Measurements from ENCODE around the gene DPP10.
"Not testable (repeated sequence)": the region's sequence is repeated elsewhere in the genome, so short reads cannot be mapped to it uniquely, and the experiment has no call there.

The DPP10 gene

DNA sequence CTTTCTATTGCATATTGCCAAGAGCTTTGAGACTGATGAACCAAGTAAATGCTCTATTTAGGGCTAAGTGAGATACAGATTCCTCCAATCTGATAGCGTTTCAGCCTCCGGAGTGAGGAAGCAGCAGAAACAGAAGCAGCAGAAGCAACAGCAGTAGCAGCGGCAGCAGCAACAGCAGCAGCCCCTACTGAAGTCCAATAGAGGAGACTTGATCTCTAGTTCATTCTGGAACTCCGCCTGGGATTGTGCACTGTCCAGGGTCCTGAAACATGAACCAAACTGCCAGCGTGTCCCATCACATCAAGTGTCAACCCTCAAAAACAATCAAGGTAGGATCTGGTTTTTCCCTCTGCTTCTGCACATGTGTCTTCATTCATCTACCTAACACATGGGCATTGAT lies at the start of gene DPP10:
Gene DPP10 (plus strand): TSS at position 132 of the 400 bp plus-strand sequence.
- DNase-seq (ENCODE audit: low read depth) = no peak

DNA sequence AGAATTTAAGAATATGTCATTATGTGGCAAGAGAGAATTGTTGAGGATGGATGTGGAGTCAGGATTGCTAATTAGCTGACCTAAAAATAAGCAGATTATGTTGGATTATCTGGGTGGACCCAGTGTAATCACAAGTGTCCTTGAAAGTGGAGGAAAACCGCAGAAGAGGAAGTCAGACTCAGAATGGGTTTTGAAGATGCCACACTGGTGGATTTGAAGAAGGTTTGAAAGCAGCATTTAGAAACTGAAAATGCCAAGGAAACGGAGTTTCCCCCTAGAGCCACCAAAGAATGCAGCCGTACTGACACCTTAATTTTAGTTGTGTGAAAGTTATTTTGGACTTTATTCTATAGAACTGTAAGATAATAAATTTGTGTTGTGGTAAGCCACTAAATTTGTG lies 41.6 kb upstream of the DPP10 start:
- DNase-seq (ENCODE audit: low read depth) = no peak

DNA sequence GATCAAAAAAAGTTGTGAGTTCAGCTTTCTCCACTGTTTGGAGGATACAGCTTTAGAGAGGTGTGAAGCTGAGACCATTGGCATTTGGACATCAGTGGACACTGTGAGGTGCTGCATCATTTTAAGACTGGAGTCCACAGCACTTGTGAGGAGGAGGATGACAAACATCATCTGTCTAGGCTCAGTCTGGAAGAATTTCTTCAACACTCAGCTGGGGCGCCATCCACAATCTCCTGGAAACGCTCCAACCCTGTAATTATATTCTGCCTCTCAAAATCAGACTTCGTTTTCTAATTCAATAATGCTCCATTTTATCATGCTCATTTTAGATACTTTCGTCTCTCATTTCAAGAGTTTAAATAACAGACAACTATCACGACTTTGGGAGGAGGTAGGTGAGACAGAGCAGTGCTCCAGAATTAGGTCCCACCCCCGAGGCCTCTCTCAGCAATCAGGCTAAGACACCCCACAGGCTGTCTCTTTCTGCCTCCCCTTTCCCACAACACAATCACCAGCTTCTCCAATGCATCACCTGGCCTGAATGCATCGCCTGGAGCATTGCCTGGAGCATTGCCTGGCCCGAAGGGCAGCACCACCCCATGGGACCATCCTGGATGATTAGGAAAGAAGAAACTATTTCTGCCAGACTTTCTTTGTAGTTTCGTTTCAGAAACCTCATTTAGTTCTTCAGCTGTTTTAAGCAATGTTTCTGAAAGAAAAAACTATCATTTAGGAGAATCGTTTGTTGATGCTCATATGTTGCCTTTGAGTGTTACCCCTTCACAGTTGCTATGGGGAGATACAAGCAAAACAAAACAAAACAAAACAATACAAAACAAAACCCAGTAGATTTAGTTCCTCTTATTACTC lies 37.0 kb upstream of the DPP10 start:
- no peak for DNase-seq (ENCODE audit: low read depth)

DNA sequence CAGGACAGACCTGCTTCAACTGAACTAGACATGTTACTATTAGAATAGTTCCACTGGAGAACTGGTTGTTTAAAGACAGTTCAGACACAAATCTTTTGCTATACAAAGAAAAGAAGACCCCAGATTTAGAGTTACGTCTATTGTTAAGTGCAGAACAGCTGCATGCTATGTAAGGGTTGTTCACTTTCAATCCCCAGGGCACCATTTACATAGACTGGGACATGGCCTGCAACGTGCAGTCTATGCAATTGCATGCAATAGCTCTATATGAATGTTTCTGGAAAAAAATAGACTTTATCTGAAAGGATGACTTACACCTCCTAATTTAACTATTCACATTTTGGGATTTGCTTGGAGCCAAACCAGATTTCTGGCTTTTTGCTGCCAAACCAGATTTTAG lies 36.1 kb upstream of the DPP10 start:
- no peak for DNase-seq (ENCODE audit: low read depth)

DNA sequence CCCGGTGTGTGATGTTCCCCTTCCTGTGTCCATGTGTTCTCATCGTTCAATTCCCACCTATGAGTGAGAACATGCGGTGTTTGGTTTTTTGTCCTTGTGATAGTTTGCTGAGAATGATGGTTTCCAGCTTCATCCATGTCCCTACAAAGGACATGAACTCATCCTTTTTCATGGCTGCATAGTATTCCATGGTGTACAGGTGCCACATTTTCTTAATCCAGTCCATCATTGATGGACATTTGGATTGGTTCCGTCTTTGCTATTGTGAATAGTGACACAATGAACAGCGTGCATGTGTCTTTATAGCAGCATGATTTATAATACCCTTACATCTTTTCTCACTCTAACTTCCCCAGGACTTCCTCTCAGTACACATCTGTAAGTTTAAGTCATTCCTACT lies 35.1 kb upstream of the DPP10 start:
- not testable (repeated sequence) for DNase-seq (ENCODE audit: low read depth)

DNA sequence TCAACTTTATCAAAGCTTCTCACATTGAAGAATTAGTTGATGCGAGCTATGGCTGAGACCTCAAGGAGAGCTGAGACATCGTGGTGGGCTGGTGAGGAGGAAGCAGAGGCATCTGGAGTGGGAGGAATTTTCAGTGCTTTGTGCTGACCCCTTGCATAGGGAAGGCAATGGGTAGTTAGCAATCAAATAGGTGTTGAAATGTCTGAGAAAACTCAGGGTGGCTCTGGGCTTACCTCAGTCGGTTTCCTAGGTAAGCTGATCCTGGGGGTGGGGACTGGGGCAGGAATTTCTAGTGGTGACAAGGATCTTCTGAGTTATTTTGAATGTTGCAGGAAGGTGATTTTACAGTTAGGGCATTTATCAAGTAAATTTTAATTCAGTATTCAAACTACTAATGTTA lies 20.7 kb upstream of the DPP10 start:
- no peak for DNase-seq (ENCODE audit: low read depth)

DNA sequence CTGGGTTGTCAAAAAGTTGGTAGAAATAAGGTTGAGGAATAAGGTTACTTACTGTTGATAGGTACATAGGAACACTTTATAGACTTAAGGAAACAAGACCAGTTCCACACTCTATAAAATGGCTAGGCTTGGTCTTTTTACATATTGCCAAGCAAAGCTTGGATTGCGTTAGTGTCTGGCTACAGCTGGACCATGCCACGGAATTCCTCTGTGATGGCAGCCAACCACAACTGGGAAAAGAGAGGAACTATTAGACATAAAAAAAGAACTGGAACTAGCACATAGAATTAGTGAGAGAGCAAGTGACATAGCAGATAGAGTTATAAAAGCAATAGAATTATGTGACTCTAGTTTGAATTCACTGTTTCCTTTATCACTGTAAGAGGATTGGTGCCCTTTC lies 17.7 kb upstream of the DPP10 start:
- DNase-seq (ENCODE audit: low read depth) = no peak

DNA sequence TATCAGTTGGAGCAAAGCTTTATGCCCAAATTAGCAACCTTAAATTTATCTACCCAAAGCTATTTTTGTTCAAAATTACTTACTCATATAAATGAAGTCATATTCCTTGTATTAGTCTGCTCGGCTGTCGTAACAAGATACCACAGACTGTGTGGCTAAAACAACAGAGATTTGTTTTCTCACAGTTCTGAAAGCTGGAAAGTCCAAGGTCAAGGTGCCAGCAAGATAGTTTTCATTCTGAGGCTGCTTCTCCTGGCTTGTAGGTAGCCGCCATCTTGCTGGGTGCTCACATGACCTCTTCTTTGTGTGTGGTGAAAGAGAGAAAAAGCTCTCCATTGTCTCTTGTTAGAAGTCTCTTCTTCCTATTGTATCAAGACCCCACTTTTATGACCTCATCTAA lies 15.7 kb upstream of the DPP10 start:
- DNase-seq (ENCODE audit: low read depth) = no peak

DNA sequence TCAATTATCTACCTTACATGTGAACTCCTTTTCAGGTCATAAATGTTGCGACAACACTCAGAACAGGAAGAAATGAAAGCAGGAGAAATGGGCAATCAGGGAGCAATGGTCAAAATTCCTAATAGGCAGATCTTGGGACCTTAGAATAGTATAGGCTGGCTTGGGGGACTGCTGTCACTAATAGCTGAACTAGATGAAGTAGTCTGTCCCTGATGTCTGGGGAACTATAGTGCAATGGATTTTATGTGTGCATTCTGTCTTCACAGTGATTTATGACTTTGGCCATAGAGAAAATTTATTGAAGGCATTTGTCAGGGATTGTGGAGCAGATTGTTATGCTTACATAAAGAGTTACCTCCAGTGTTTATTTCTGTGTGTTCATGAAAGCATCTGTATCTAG lies 6.1 kb upstream of the DPP10 start:
- no peak for DNase-seq (ENCODE audit: low read depth)

DNA sequence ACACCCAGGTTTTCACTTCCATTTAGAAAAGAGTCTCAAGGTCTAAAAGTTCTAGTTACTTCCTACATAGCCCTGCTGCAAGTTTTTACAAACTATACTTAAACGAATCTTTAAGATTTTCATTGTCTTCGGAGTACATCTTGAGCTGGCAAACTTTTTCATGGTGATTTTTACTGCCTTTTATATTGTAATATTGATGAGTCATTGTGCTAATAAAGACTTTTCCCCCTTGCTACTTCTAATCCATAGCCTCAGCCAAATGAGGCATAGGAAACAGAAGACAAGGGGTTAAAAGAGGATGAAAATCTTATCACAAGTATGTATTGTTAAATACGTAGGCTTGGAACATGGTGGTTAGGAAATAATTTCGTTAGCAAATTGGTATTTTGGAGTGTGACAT lies 4.1 kb downstream of the DPP10 start:
- DNase-seq (ENCODE audit: low read depth) = no peak

DNA sequence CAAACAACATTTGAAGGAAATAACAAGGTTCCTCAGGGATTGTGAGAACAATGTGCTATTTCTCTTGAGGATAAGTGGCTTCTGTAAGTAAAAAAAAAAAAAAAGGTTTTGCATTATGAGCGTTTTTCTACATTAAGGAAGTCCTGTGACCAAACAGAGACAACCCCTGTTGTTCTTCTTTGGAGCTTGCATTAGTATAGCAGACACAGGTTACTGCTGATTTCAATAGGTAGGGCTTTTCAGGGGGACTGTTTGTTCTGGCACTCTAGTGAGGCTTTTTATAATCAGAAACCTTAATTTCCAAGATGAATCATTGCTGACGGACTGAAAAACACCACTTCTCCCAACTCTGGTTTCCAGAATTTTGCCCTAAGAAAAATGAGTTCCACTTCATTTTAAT lies 8.2 kb downstream of the DPP10 start:
- DNase-seq (ENCODE audit: low read depth) = no peak

DNA sequence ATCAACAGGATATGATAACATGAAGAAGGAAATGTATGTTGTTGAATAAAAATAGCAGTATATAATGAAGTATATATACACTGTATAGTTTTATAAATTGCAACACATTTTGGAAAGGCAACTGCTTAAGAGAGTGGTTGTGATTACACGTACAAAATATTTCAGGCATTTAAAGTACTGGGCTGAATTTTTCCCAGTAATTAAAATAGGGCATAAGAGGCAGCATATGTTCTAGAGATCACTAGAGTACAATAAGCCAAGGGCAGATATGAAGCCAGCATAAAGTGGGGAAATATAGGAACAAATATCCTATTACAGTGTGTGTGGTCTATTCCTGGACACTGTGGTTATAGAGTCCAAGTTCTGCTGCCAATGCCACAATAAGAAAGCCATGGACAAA lies 14.1 kb downstream of the DPP10 start:
- DNase-seq (ENCODE audit: low read depth) = no peak

DNA sequence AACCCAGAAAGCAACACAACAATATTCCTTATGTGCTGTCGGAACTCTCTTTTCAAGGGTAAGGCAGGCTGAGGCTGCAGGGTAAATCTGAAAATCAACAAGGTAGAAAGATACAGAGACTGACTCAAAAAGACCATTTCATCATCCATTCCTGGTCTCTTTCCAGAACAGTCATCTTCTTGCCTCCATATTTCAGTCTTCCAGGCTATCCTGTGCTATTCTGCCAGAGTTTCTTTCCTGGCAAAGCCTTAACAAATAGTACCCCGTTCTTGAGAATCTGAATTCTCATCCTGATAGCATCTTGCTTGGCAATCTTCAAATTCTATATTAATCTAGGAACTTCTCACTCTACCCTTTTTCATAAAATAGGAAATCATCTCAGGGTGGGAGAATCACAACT lies 15.5 kb downstream of the DPP10 start:
- no peak for DNase-seq (ENCODE audit: low read depth)

DNA sequence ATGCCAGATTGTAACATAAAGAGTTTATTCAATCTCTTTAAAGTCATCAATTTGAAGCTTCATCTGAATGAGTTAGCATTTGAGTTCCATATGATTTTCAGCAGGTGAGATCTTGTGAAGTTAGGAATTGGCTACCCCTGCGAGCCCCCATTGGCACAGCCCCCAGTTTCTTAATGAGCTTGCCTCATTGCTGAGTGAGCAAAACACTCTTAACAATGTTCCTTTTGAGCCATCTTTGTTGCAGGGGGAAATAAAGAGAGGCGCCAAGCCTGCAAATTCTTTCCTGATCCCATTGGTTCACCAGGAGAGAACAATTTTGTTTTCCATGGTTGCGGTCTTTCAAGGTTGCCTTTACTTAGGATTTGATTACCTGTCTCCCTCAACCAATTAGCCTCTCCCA lies 18.7 kb downstream of the DPP10 start:
- DNase-seq (ENCODE audit: low read depth) = no peak

DNA sequence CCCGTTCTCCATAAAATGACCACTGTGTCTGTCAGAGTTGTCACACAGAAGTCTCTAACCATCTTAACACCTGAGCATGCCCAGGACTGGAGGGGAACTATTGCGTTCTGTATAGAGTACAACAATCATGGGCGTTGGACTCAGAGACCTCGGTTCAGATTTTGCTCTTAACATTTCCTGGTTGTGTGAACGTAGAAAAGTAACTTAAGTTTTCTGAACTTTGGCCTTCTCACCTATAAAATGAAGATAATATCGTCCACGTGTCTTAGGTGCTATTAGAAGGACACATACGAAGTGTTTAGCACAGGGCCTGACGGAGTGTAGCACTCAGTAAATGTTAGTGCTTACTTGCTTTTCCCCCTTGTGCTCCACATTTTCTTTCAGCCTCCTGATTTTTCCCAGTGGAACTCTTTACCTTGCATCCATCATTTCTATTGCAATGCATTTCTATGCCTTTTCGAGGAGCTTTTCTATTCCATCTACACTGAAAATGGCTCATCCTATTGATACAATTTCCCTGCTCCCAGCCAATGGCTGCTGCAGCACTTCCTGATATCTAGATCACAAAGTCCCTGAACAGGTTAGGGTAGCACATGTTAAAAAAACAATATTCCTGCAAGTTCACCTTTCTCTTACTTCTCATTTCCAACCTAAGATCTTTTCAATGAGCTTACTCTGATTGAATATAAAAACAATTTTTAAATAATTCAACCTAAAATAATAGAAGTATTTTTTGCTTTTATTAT lies 22.7 kb downstream of the DPP10 start:
- no peak for DNase-seq (ENCODE audit: low read depth)

DNA sequence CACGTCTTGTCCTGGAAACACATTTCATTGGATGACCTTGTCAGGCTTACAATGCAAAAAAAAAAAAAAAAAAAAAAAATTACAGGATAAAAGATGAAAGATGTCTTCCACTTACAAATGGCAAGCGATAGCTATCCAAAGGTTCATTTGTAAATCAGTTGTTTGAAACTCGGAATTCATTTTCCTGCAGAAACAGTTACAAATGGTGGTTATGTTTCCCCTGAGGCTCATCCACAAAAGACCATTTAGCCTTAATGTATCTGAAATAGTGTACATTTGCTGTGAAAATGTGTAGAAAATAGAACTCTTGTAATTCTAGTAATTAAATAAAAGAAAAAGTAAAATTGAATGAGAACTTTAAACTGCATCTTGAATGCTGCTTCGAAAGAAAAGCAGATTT lies 25.9 kb downstream of the DPP10 start:
- no peak for DNase-seq (ENCODE audit: low read depth)

DNA sequence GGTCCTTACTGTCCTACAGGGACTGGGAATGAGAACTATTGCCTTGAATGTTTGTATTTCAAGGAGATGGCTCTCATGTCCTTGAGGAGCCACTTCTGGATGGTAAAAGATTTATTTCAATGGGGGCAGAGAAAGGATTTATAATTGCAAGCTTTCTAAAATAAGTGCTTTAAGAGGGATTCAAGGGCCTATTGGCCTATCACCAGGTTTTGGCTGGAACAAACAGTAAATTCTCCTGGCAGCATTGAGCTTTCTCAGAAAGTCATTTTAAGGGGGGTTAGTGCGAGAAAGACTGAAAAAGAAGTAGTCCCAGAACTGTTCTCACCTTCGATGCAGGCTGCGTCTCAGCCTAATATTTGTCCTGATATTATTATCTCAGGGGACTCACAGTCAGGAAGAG lies 29.8 kb downstream of the DPP10 start:
- no peak for DNase-seq (ENCODE audit: low read depth)

DNA sequence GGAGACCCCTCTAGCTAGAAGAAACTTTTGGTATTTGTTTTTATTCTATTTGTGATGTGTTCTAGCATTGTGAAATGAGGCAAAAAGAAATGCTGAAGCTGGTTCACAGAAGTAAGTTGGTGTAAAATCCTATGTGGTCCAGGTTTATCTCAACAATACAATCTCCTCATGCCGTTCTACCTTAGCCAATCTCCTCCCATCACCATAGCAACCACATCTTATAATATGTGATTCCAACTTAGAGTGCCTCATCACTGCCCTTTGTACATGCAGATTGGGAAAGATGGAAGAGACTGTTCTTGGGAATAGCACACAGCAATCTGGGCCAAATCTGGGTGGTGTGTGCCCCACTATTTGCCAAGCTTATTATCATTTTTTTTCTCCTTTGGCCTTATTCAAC lies 30.3 kb downstream of the DPP10 start:
- DNase-seq (ENCODE audit: low read depth) = no peak

DNA sequence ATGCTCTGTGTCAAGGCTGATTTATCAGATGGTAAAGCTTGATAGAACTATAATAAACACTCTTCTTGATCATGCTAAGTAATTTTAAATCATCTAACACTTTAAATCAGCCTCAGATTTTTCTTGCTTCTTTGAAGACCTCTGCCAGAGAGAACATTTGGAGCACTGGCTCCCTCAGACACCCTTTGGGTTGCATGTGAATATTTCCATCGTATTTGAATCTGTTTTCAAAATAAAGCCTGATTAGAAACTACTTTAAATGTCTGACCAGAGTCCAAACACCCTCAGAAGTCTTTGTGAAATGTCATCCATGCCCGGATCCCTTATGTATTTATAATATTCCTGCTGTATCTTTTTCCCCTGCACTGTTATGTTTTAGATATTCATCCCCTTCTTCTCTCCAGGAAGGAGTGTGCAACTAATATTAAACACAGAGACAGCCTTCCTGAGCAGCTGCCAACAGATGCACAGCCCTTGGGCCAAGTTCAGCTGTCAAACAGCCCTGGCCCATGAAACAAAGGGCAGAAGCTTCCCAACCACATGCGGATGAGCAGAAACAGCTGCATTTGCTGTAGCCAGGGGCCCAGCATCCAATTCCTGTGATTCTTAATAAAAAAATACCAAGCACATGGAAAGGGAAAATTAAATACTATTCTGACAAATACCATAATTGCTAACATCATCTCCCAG lies 46.5 kb downstream of the DPP10 start:
- no peak for DNase-seq (ENCODE audit: low read depth)

DNA sequence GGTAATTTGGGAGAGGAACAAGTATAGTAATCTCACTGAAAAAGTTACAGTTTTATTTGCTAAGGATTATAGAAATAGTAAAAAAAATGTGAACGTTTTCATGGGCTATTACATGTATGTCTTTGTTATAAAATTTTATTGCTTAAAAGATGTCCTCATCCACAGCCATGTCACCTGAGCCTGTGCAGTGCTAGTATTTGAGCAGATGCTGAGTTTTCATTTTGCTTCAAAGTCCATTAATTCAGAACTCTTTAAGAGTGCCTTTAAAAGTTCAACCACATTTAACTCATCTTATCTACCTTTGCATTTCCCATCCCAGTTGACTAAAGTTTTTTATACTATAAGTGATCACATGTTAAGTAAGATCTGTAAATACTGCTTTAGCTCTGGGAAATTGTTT lies 52.6 kb downstream of the DPP10 start:
- no peak for DNase-seq (ENCODE audit: low read depth)

DNA sequence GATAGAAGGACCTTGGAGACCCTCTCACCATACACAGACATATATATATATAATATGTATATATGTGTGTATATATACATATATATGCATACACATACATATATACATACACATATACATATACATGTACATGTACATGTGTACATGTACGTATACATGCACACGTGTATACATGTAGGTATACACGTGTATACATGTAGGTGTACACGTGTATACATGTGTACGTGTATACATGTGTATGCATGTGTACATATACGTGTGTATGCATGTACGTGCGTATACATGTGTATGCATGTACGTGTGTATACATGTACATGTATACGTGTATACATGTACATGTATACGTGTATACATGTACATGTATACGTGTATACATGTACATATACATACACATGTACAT lies 54.5 kb downstream of the DPP10 start:
- DNase-seq (ENCODE audit: low read depth) = no peak

DNA sequence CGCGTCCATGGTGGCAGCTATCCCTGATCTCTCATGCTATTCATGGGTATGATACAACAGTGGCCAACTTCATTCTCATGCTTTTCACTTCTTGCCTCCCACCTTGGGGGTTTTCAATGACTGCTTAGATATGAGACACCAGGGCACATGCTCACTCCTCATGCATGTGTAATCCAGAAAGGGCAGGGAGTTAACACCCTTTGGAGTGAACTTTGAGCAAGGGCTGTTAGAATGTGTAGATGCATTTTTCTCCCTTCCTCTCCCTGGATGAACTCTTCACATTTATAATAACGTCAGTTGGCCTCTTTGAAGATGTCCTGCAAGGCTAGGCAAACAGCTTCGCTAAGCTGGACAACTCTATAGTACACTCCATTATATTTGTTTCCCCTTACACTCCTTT lies 56.7 kb downstream of the DPP10 start:
- no peak for DNase-seq (ENCODE audit: low read depth)

DNA sequence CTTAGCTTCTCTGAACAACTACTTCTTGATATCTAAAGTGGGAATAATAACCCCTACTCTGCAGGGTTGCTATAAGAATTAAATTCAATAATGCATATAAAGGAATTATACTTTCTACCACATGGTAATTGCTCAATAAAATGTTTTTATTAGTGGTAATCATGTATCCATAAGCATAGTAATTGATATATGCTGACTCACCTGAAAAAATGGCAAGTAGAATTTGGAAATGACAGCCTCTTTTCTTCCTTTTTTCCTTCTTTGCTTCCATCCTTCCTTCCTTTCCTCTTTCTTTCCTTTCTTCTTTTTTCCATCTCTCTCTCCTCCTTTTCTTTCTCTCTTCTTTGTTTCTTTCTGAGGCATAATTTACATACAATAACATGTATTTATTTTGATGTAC lies 65.3 kb downstream of the DPP10 start:
- no peak for DNase-seq (ENCODE audit: low read depth)

All from ELR (cell line).